Measurements from ENCODE around the gene UBB. TPM values are rescaled to one million over a fixed set of nuclear protein-coding genes. Genes with fewer than 3 reads are reported as not detected.

Gene UBB
- 1,000 to 10,000 TPM; 1,553 to 1,785 (median 1,678) TPM for total RNA-seq (2021; fragmentation: NEBNext Ultra II Directional; extraction: Animal tissue kit (Norgen Biotek cat#: 25700))
- long read RNA-seq, transcript UBB-201 (2 exons, 1,225 nt) = major isoform, 424 of 461 reads
- long read RNA-seq, partial matches to known transcripts = 0 of 461 reads
- long read RNA-seq, other reads (novel, unspliced or antisense) = 31 of 461 reads

- Mint-ChIP-seq H3K27me3 (ENCODE audit: insufficient read depth) (peaks cover 6% of the 10 kb centered on the region), H3K9me3 (no peaks in the 10 kb centered on the region; the same call in 1 of the 2 replicates), H3K4me1 (ENCODE audit: low read depth) (peaks cover 31% of the 10 kb centered on the region), H3K36me3 (ENCODE audit: low read depth) (peaks cover 30% of the 10 kb centered on the region), H3K4me3 (peak within 1 kb of the TSS; percentile 97), H3K27ac (peak within 1 kb of the TSS; percentile 99)
- TF ChIP-seq, protein P1, sequence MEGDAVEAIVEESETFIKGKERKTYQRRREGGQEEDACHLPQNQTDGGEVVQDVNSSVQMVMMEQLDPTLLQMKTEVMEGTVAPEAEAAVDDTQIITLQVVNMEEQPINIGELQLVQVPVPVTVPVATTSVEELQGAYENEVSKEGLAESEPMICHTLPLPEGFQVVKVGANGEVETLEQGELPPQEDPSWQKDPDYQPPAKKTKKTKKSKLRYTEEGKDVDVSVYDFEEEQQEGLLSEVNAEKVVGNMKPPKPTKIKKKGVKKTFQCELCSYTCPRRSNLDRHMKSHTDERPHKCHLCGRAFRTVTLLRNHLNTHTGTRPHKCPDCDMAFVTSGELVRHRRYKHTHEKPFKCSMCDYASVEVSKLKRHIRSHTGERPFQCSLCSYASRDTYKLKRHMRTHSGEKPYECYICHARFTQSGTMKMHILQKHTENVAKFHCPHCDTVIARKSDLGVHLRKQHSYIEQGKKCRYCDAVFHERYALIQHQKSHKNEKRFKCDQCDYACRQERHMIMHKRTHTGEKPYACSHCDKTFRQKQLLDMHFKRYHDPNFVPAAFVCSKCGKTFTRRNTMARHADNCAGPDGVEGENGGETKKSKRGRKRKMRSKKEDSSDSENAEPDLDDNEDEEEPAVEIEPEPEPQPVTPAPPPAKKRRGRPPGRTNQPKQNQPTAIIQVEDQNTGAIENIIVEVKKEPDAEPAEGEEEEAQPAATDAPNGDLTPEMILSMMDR (IDR thresholded peaks at IDR 0.05) = peak; percentile 20; the same call in 1 of the 2 replicates
- DNase-seq = peak; percentile 98
Measured at GRCh38 chr17:16380640-16381495, at the start of gene UBB. Gene UBB (plus strand): TSS chr17:16381091. CDS start chr17:16381908, 817 bp downstream.

DNA sequence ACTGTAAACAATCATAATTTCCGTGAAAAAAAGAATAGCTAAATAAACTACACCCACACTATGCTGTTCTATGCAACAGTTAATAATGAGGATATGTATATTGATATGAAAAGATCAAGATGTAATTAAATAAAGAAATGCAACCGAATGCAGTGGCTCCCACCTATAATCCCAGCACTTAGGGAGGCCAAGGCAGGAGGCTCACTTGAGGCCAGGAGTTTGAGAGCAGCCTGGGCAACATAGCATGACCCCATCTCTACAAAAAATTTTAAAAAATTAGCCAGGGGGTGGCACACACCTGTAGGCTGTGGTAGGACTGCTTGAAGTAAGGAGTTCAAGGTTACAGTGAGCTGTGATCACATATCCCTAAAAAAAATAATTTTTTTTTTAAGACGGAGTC lies 42.5 kb upstream of the UBB start:
- Mint-ChIP-seq H3K4me1 (ENCODE audit: low read depth) (0 out of 2 replicates have a peak, but pooled peaks cover 9% of the 10 kb centered on the region), H3K4me3 (no peak overlapping the region), H3K36me3 (ENCODE audit: low read depth) (0 out of 2 replicates have a peak, but pooled peaks cover 5% of the 10 kb centered on the region), H3K27me3 (ENCODE audit: insufficient read depth) (no peaks in the 10 kb centered on the region; the same call in 1 of the 2 replicates), H3K9me3 (no peaks in the 10 kb centered on the region), H3K27ac (no peak overlapping the region)
- no peak for DNase-seq
- TF ChIP-seq, protein P1 (IDR thresholded peaks at IDR 0.05) = no peak

DNA sequence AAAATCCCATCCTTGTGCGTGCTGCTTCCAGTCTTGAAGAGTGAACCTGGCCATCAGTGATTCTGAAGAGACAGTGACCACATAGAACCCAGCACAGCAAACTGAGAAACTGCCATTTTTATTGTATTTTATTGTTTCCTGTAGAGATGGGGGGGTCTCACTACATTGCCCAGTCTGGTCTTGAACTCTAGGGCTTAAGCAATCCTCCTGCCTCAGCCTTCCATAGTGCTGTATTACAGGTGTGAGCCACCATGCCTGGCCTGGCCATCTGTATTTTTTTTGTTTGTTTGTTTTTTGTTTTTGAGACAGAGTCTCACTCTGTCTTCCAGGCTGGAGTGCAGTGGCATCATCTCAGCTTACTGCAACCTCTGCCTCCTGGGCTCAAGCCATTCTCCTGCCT lies 41.5 kb upstream of the UBB start:
- H3K36me3 Mint-ChIP-seq (ENCODE audit: low read depth) = 0 out of 2 replicates have a peak, but pooled peaks cover 9% of the 10 kb centered on the region
- DNase-seq = no peak
- H3K9me3 Mint-ChIP-seq = no peaks in the 10 kb centered on the region
- H3K4me3 Mint-ChIP-seq = no peak overlapping the region
- TF ChIP-seq, protein P1 (IDR thresholded peaks at IDR 0.05) = no peak
- 0 out of 2 replicates have a peak, but pooled peaks cover 9% of the 10 kb centered on the region for H3K4me1 Mint-ChIP-seq (ENCODE audit: low read depth)
- H3K27me3 Mint-ChIP-seq (ENCODE audit: insufficient read depth) = no peaks in the 10 kb centered on the region; the same call in 1 of the 2 replicates
- H3K27ac Mint-ChIP-seq = no peak overlapping the region

DNA sequence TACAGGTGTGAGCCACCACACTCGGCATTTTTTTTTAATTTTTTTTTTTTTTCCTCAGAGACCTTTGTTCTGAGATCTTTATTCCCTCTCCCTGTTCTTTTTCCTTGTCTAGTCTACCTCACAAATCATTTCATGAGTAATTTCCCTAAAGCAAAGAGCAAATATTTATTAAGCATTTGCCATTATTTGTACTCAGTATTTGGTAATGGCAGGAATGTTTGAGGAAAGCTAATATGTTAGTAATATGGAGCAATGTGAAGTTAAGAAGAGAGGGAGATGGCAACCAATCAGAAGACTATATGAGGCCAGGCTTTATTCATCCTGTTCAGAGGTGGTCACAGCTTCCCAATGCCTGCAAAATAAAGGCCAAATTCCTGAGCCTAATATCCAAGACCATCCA lies 40.9 kb upstream of the UBB start:
- Mint-ChIP-seq H3K36me3 (ENCODE audit: low read depth) (0 out of 2 replicates have a peak, but pooled peaks cover 9% of the 10 kb centered on the region), H3K9me3 (no peaks in the 10 kb centered on the region), H3K27ac (no peak overlapping the region), H3K4me3 (no peak overlapping the region), H3K27me3 (ENCODE audit: insufficient read depth) (no peaks in the 10 kb centered on the region; the same call in 1 of the 2 replicates), H3K4me1 (ENCODE audit: low read depth) (0 out of 2 replicates have a peak, but pooled peaks cover 9% of the 10 kb centered on the region)
- TF ChIP-seq, protein P1 (IDR thresholded peaks at IDR 0.05) = no peak
- no peak for DNase-seq

GRCh38 chr17:16342979-16343378 lies 37.9 kb upstream of the UBB start:
- DNase-seq = peak; percentile 20
- no peak overlapping the region for H3K4me3 Mint-ChIP-seq
- H3K9me3 Mint-ChIP-seq = no peaks in the 10 kb centered on the region
- no peak overlapping the region for H3K27ac Mint-ChIP-seq
- H3K36me3 Mint-ChIP-seq (ENCODE audit: low read depth) = 0 out of 2 replicates have a peak, but pooled peaks cover 9% of the 10 kb centered on the region
- H3K27me3 Mint-ChIP-seq (ENCODE audit: insufficient read depth) = no peaks in the 10 kb centered on the region; the same call in 1 of the 2 replicates
- TF ChIP-seq, protein P1 (IDR thresholded peaks at IDR 0.05) = no peak
- H3K4me1 Mint-ChIP-seq (ENCODE audit: low read depth) = 0 out of 2 replicates have a peak, but pooled peaks cover 9% of the 10 kb centered on the region
